NCI-H2107 treated with DMSO at 0.1 percent for 48 hours (cell line): Measurements from ENCODE around the gene ZNF708.
"Not testable (repeated sequence)": the region's sequence is repeated elsewhere in the genome, so short reads cannot be mapped to it uniquely, and the experiment has no call there.

Source experiments
- DNase-seq: peaks from one replicate; lab custom pipeline; 2025; ENCODE audit not compliant: unreplicated experiment; lab: John Stamatoyannopoulos, UW

The ZNF708 gene

GRCh38 chr19:21328885-21329605 is at the start of gene ZNF708:
ZNF708 (minus strand) TSS chr19:21329410; CDS start chr19:21329212, 198 bp downstream.
- peak; percentile 86 for DNase-seq

GRCh38 chr19:21362291-21362690 is 33.1 kb upstream of the ZNF708 start:
- DNase-seq, result no peak

GRCh38 chr19:21358768-21359451 is 29.7 kb upstream of the ZNF708 start, which contains the start of gene ZNF738:
ZNF738 (plus strand) TSS chr19:21359000; CDS start chr19:21359141, 141 bp downstream.
- DNase-seq, result peak; percentile 90

GRCh38 chr19:21352830-21353229 is 23.6 kb upstream of the ZNF708 start:
- no peak for DNase-seq

- DNase-seq, result not testable (repeated sequence)
Observed at GRCh38 chr19:21344841-21345240, 15.6 kb upstream of the ZNF708 start.

- no peak for DNase-seq
Observed at GRCh38 chr19:21335721-21336120, 6.5 kb upstream of the ZNF708 start.

- DNase-seq, result no peak
Observed at GRCh38 chr19:21328406-21328805, 804 bp downstream of the ZNF708 start.

- no peak for DNase-seq
Observed at GRCh38 chr19:21326169-21326568, 3.0 kb downstream of the ZNF708 start.

GRCh38 chr19:21323000-21323399 is 6.2 kb downstream of the ZNF708 start:
- no peak for DNase-seq

- DNase-seq, result no peak
Observed at GRCh38 chr19:21322528-21322927, 6.7 kb downstream of the ZNF708 start.

- DNase-seq, result no peak
Observed at GRCh38 chr19:21321996-21322395, 7.2 kb downstream of the ZNF708 start.

- DNase-seq, result no peak
Observed at GRCh38 chr19:21321134-21321533, 8.1 kb downstream of the ZNF708 start.

- DNase-seq, result no peak
Observed at GRCh38 chr19:21317821-21318220, 11.4 kb downstream of the ZNF708 start.

- no peak for DNase-seq
Observed at GRCh38 chr19:21314676-21315075, 14.5 kb downstream of the ZNF708 start.

- not testable (repeated sequence) for DNase-seq
Observed at GRCh38 chr19:21312807-21313206, 16.4 kb downstream of the ZNF708 start.

GRCh38 chr19:21308773-21309172 is 20.4 kb downstream of the ZNF708 start:
- DNase-seq, result no peak

GRCh38 chr19:21306881-21307479 is 22.2 kb downstream of the ZNF708 start:
- not testable (repeated sequence) for DNase-seq

GRCh38 chr19:21293768-21294167 is 35.4 kb downstream of the ZNF708 start:
- not testable (repeated sequence) for DNase-seq

GRCh38 chr19:21269813-21270212 is 59.4 kb downstream of the ZNF708 start:
- DNase-seq, result no peak

GRCh38 chr19:21264891-21265290 is 64.3 kb downstream of the ZNF708 start:
- DNase-seq, result no peak

GRCh38 chr19:21264416-21264815 is 64.8 kb downstream of the ZNF708 start:
- no peak for DNase-seq

- not testable (repeated sequence) for DNase-seq
Observed at GRCh38 chr19:21260848-21261381, 68.3 kb downstream of the ZNF708 start.
